Vagina (tissue), 2 donors: ENCODE results near the gene CASZ1.

ENCODE experiments used
- CTCF ChIP-seq, 3 experiments: fragments of 450-650 bp in 2 of 3; fragments of 200-600 bp in 1 of 3; sonication (generic) in 1 of 3; IDR thresholded peaks; one replicate each; pipeline ENCODE4 v1.5.1; 2017 to 2019; ENCODE audit warnings: antibody characterized with exemption in 3 of 3, mild to moderate bottlenecking in 2 of 3, moderate library complexity in 2 of 3
- POLR2A ChIP-seq, 2 donors: fragments of 450-650 bp; IDR thresholded peaks; one replicate each; pipeline ENCODE4 v1.6.1; 2017; ENCODE audit warnings: antibody characterized with exemption in 2 of 2, mild to moderate bottlenecking in 2 of 2, moderate library complexity in 2 of 2

- TF ChIP-seq CTCF (IDR thresholded peaks at IDR 0.05) (no peak), POLR2A (IDR thresholded peaks at IDR 0.05) (no peak)
Measured at GRCh38 chr1:10789047-10789791, 7.2 kb downstream of the CASZ1 start.
